Activated T-cell treated with anti-CD3 and anti-CD28 coated beads for 48 hours (primary cell): ENCODE results near the gene HES4.
"Not testable (repeated sequence)": the region's sequence is repeated elsewhere in the genome, so short reads cannot be mapped to it uniquely, and the experiment has no call there.

Source experiments
- DNase-seq: peaks from one replicate; pipeline ENCODE4 v3.0.0-alpha.2; 2020; ENCODE audit warnings: low read depth

The HES4 gene

GRCh38 chr1:1033731-1034438 lies 34.0 kb upstream of the HES4 start:
- no peak for DNase-seq

DNA sequence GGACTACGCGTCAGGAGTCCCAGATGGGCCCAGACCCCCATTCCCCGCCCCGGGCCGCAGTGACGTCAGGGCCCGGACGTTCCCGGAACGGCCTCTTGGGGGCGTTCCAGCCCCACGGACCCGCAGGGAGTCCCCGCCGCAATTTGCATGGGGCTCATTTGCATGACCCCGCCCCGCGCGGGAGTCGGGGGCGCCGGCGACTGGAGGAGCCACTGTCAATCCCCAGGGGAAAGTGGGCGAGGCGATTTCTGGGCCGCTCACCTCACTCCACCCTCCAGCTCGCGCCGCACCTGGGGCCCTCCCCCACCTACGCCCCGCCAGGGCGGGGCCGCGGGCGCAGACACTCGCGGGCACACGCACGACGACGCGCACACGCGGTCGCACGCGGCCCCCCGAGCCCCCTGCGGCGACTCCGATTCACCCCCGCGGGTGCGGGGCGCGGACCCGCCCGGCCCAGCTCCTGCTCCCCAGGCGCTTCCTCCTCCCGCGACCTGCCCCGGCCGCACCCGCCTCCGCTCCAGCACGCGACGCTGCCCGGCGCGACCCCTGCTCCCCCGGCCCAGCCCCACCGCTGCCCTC lies 33.2 kb upstream of the HES4 start:
- DNase-seq: peak; percentile 90

- DNase-seq: no peak
Observed at GRCh38 chr1:1032424-1032823, 32.5 kb upstream of the HES4 start.

GRCh38 chr1:1031659-1032235 lies 31.9 kb upstream of the HES4 start:
- no peak for DNase-seq

DNA sequence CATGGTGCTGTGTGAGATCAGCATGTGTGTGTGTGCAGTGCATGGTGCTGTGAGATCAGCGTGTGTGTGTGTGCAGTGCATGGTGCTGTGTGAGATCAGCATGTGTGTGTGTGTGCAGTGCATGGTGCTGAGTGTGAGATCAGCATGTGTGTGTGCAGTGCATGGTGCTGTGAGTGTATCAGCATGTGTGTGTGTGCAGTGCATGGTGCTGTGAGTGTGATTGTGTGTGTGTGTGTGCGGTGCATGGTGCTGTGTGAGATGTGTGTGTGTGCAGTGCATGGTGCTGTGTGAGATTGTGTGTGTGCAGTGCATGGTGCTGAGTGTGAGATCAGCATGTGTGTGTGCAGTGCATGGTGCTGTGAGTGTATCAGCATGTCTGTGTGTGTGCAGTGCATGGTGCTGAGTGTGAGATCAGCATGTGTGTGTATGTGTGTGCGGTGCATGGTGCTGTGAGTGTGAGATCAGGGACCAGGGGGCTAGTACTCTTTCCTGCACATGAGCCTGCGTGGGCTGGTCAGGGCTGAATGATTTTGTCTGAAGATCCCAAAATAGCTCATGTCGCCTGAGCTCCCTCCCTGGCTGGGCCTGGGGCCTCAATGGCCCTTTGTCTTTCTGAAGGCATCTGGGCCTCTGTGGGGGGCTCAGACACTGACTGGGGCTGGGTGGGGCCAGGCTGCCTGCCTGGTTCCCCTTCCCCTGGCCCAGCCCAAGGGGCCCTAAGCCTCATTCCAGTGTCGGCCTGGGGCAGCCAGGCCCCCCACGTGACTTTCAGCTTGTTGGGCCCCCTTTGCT lies 31.2 kb upstream of the HES4 start:
- DNase-seq: not testable (repeated sequence)

GRCh38 chr1:1027791-1028190 lies 27.9 kb upstream of the HES4 start:
- no peak for DNase-seq

GRCh38 chr1:1026599-1027413 lies 26.9 kb upstream of the HES4 start:
- DNase-seq: no peak

GRCh38 chr1:1025730-1026129 lies 25.8 kb upstream of the HES4 start:
- DNase-seq: no peak

- DNase-seq: no peak
Observed at GRCh38 chr1:1024771-1025699, 25.1 kb upstream of the HES4 start.

DNA sequence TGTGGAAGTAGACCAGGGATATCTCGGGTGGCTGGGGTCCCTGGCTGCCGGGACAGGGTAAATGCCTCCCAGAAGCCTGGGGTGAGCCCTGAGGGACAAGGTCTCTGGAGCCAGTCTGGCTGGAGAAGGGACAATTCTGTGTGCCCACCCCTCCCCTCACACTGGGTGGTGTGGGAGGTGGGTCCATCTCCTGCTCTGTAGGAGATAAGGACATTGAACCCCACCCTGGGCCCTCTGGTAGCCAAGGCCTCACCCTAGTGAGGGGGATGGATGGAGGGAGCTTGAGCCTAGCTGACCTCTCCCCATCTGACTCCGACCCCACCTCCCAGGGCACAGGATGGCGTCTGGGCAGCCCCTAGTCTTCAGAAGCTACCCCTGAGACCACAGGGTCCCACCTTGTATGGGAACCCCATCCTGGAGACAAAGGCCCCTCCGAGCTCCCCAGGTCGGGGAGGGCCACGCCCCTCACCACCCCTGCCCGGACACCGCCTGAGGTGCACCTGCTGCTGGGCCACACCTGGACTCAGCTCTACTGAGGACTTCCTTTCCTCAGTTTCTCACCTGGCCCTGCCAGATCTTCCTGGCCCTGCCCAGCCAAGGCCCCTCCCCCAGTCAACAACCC lies 24.4 kb upstream of the HES4 start:
- no peak for DNase-seq

- no peak for DNase-seq
Observed at GRCh38 chr1:1023700-1024099, 23.8 kb upstream of the HES4 start.

DNA sequence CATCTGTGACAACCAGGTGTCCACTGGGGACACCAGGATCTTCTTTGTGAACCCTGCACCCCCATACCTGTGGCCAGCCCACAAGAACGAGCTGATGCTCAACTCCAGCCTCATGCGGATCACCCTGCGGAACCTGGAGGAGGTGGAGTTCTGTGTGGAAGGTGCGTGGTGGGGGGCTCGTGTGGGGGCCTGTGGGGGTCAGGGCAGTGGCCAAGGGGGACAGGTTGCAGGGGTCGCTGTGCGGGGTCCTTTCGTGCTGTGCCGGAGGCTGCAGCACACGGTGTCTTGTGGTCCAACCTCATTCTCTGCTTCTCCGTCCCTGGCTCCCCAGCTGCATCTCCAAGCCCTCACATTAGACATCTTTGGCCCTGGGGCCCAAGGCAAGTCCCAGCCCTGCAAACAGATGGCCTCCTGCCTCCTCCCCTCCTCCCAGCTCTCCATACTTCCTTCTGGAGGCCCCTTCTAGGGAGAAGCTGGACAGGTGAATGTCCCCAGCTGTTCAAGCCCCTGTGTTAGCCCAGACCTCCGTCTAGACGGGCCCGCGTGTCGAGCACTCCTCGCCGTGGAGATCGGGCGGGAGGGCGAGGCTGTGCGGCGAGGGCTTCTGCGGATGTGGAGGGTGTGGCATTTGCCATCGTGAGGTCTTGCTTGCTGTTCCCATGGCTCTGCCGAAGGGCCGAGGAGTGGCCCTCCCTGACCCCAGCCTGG lies 22.6 kb upstream of the HES4 start:
- no peak for DNase-seq

- DNase-seq: no peak
Observed at GRCh38 chr1:1021920-1022259, 22.0 kb upstream of the HES4 start.

- DNase-seq: no peak
Observed at GRCh38 chr1:1021010-1021919, 21.4 kb upstream of the HES4 start.

DNA sequence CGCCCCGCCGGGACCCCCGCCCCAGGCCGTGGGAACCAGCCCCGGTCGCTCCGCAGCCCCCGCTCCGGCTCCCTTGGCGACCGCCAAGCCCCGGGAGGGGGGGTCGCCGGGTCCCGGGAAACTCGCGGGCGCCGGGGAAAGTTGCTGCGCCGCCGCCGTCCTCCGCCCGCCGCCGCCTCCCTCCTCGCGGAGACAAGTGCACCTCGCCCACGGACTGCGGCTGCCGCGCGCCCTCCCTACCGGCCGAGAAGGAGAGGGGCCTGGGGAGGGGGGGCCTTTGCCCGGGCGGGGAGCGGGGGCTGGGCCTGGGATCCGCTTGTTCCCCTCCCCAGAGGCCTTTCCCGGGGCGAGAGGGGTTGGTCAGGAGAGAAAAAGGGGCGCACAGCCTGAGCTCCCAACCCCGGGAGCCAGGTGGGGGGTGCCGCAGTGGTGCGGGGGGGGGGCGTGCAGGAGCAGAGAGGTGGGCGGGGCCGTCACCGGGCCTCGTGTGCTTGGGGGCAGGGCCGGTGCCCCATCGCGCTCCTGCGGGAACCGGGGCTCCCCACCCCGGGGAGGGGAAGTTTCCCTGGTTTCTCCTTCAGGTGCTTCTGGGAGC lies 20.6 kb upstream of the HES4 start:
- no peak for DNase-seq

DNA sequence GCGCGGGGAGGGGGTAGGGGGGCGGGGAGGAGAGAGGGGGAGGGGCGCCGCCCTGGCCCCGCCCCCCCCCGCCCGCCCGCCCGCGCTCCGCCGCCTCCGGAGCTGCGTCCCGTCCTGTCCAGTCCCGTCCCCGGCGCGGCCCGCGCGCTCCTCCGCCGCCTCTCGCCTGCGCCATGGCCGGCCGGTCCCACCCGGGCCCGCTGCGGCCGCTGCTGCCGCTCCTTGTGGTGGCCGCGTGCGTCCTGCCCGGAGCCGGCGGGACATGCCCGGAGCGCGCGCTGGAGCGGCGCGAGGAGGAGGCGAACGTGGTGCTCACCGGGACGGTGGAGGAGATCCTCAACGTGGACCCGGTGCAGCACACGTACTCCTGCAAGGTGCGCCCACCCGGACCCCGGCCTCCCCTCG lies 20.1 kb upstream of the HES4 start, which contains the start of gene AGRN:
TSS of gene AGRN (plus strand) at position 121 of the 405 bp plus-strand sequence. CDS start at position 174, 53 bp downstream.
- DNase-seq: no peak

DNA sequence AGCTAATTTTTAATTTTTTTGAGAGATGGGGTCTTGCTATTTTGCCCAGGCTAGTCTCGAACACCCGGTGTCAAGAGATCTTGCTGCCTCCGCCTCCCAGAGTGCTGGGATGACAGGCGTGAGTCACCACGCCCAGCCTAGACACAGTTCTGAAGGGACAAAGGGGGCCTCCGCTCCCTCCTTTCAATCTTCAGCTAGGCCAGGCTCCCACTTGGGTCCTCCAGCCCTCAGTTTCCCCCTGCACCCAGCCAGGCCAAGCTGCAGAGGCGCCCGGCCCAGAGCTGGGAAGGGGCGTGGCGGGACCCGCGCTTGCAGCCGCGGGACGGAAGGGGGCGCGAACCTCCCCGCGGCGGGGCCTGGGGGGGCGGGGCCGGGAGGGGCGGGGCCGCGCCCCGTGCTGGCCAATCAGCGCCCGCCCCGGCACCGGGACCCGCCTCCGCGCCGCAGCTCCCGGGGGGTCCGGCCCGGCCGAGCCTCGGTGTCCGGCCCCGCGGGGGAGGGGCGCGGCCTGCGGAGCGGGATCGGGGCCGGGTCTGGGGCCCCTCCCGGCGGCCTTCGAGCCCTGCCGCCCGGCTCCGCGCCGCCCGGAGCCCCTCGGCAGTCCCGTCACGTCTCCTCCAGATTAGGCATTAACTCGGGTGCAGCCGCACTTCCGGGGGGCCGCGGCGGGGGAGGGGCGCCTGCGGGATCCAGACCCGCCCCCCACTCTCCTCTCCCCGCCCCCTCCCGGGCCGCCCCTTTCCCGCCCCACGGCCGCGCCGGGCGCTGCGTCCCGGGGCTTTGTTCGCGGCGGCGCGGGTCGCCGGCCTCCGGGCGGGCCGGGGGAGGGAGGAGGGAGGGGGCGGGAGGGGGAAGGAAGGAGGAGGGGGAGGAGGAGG lies 19.5 kb upstream of the HES4 start:
- DNase-seq: peak; percentile 82
